ENCODE results near the gene PSPH. TPM values are rescaled to one million over a fixed set of nuclear protein-coding genes. Genes with fewer than 3 reads are reported as not detected.

PSPH gene
- total and polyA plus RNA-seq, 5 donors = 6.5 to 19.1 (median 12.7) TPM

- H3K9me3 ChIP-seq (ENCODE audit: control insufficient read depth, low read length) = no peaks in the 10 kb centered on the region
- intact Hi-C loops (cut with DNase I) = no loop called here
- ATAC-seq (no peak), DNase-seq (no peak)
- H3K27ac ChIP-seq (ENCODE audit: low read length) = peak overlapping the region; percentile 39
- 76% methylated on average over 6 of the region's 6 CpGs for WGBS
- H3K4me1 ChIP-seq (ENCODE audit: control insufficient read depth, insufficient read depth, low read length) = peaks cover 8% of the 10 kb centered on the region
- no peaks in the 10 kb centered on the region for H3K27me3 ChIP-seq (ENCODE audit: control insufficient read depth, insufficient read depth)
- H3K4me3 ChIP-seq (ENCODE audit: low read length) = no peak overlapping the region
These were observed 84.4 kb downstream of the PSPH start for GRCh38 chr7:55966851-55967250.

GRCh38 chr7:55965805-55966421, 85.3 kb downstream of the PSPH start:
- intact Hi-C loops (cut with DNase I) = no loop called here
- no peaks in the 10 kb centered on the region for H3K9me3 ChIP-seq (ENCODE audit: control insufficient read depth, low read length)
- no peaks in the 10 kb centered on the region for H3K27me3 ChIP-seq (ENCODE audit: control insufficient read depth, insufficient read depth)
- peaks cover 8% of the 10 kb centered on the region for H3K4me1 ChIP-seq (ENCODE audit: control insufficient read depth, insufficient read depth, low read length)
- peak overlapping the region; percentile 100 for H3K27ac ChIP-seq (ENCODE audit: low read length)
- DNase-seq (peak; percentile 26 to 65 (median 61)), ATAC-seq (peak; percentile 39 to 44)
- 69% methylated on average over 13 of the region's 13 CpGs for WGBS
- H3K4me3 ChIP-seq (ENCODE audit: low read length) = no peak overlapping the region

- DNase-seq = no peak
- intact Hi-C loops (cut with DNase I) = no loop called here
- H3K9me3 ChIP-seq (ENCODE audit: control insufficient read depth, low read length) = no peaks in the 10 kb centered on the region
These were observed 86.2 kb downstream of the PSPH start for GRCh38 chr7:55965100-55965470.

GRCh38 chr7:55964261-55965099, 86.8 kb downstream of the PSPH start, which contains the start of gene NIPSNAP2:
Gene NIPSNAP2, plus strand, starts transcription at chr7:55964585. Its CDS starts 25 bp downstream, at chr7:55964610.
- peaks cover 3% of the 10 kb centered on the region for H3K4me1 ChIP-seq (ENCODE audit: control insufficient read depth, insufficient read depth, low read length)
- intact Hi-C loops (cut with DNase I) = no loop called here
- DNase-seq (peak; percentile 89 to 95 (median 94)), ATAC-seq (peak; percentile 96 to 98)
- no peaks in the 10 kb centered on the region for H3K27me3 ChIP-seq (ENCODE audit: control insufficient read depth, insufficient read depth)
- H3K4me3 ChIP-seq (ENCODE audit: low read length) = peak within 1 kb of the TSS; percentile 99
- under 1% methylated on average over 105 of the region's 105 CpGs for WGBS
- H3K9me3 ChIP-seq (ENCODE audit: control insufficient read depth, low read length) = no peaks in the 10 kb centered on the region
- peak within 1 kb of the TSS; percentile 100 for H3K27ac ChIP-seq (ENCODE audit: low read length)

More at GRCh38 chr7:55965100-55965470, 86.2 kb downstream of the PSPH start:
- H3K27ac ChIP-seq (ENCODE audit: low read length) = peak overlapping the region; percentile 100
- H3K27me3 ChIP-seq (ENCODE audit: control insufficient read depth, insufficient read depth) = no peaks in the 10 kb centered on the region
- peaks cover 3% of the 10 kb centered on the region for H3K4me1 ChIP-seq (ENCODE audit: control insufficient read depth, insufficient read depth, low read length)
- H3K4me3 ChIP-seq (ENCODE audit: low read length) = peak overlapping the region; percentile 99
- 3% methylated on average over 14 of the region's 14 CpGs for WGBS
- ATAC-seq = no peak

- peak overlapping the region; percentile 100 for H3K27ac ChIP-seq (ENCODE audit: low read length)
- no peaks in the 10 kb centered on the region for H3K27me3 ChIP-seq (ENCODE audit: control insufficient read depth, insufficient read depth)
- DNase-seq (no peak), ATAC-seq (no peak)
- peaks cover 2% of the 10 kb centered on the region for H3K4me1 ChIP-seq (ENCODE audit: control insufficient read depth, insufficient read depth, low read length)
- 75% methylated on average over 15 of the region's 15 CpGs for WGBS
- no peaks in the 10 kb centered on the region for H3K9me3 ChIP-seq (ENCODE audit: control insufficient read depth, low read length)
- intact Hi-C loops (cut with DNase I) = no loop called here
- peak overlapping the region; percentile 99 for H3K4me3 ChIP-seq (ENCODE audit: low read length)
These were observed 87.6 kb downstream of the PSPH start for GRCh38 chr7:55963584-55964168.

GRCh38 chr7:55962014-55962413, 89.2 kb downstream of the PSPH start:
- 72% methylated on average over 3 of the region's 3 CpGs for WGBS
- ATAC-seq = no peak
- H3K4me1 ChIP-seq (ENCODE audit: control insufficient read depth, insufficient read depth, low read length) = no peaks in the 10 kb centered on the region
- H3K9me3 ChIP-seq (ENCODE audit: control insufficient read depth, low read length) = no peaks in the 10 kb centered on the region
- H3K4me3 ChIP-seq (ENCODE audit: low read length) = no peak overlapping the region
- intact Hi-C loops (cut with DNase I) = no loop called here
- DNase-seq = no peak
- H3K27me3 ChIP-seq (ENCODE audit: control insufficient read depth, insufficient read depth) = no peaks in the 10 kb centered on the region
- H3K27ac ChIP-seq (ENCODE audit: low read length) = no peak overlapping the region

Other genes starting within 250 kb of the PSPH start
- gene SEPTIN14, start 188.7 kb downstream of the PSPH start, total RNA-seq = not detected
- not detected for gene SEPTIN14, start 188.7 kb downstream of the PSPH start, polyA plus RNA-seq
- 1 to 10 TPM; 2.8 to 7.3 (median 3.5) TPM for gene ZNF713, start 164.0 kb downstream of the PSPH start, total RNA-seq
- 2.0 TPM for gene ZNF713, start 164.0 kb downstream of the PSPH start, polyA plus RNA-seq
- 10 to 100 TPM; 16.6 to 22.2 (median 19.3) TPM for gene MRPS17, start 99.6 kb downstream of the PSPH start, total RNA-seq
- 19.1 TPM for gene MRPS17, start 99.6 kb downstream of the PSPH start, polyA plus RNA-seq
- 100 to 1,000 TPM; 209 to 280 (median 253) TPM for gene NIPSNAP2, start 86.9 kb downstream of the PSPH start, total RNA-seq
- gene NIPSNAP2, start 86.9 kb downstream of the PSPH start, polyA plus RNA-seq = 209 TPM
- 10 to 100 TPM; 58.5 to 72.6 (median 69.5) TPM for gene CCT6A, start 321 bp upstream of the PSPH start, total RNA-seq
- 79.0 TPM for gene CCT6A, start 321 bp upstream of the PSPH start, polyA plus RNA-seq
- 10 to 100 TPM; 42.7 to 50.0 (median 44.4) TPM for gene SUMF2, start 12.8 kb upstream of the PSPH start, total RNA-seq
- gene SUMF2, start 12.8 kb upstream of the PSPH start, polyA plus RNA-seq = 39.8 TPM
- gene PHKG1, start 41.5 kb upstream of the PSPH start, total RNA-seq = 10 to 100 TPM; 22.6 to 50.4 (median 29.6) TPM
- gene PHKG1, start 41.5 kb upstream of the PSPH start, polyA plus RNA-seq = 24.5 TPM
- gene CHCHD2, start 55.0 kb upstream of the PSPH start, total RNA-seq = 100 to 1,000 TPM; 376 to 473 (median 432) TPM
- gene CHCHD2, start 55.0 kb upstream of the PSPH start, polyA plus RNA-seq = 522 TPM
- gene NUPR2, start 65.0 kb upstream of the PSPH start, total RNA-seq = not detected
- not detected for gene NUPR2, start 65.0 kb upstream of the PSPH start, polyA plus RNA-seq

All from right cardiac atrium (tissue), 5 donors.